Ramos (cell line): ENCODE measurements around the gene ICA1L.

Experiments used
- in situ Hi-C: fragments of 300-500 bp; cut with MboI; formaldehyde crosslinking; loops from one replicate; pipeline ENCODE4 v1.14.3; 2022; ENCODE audit warnings: low sequenced_read_pairs; ENCODE audit not compliant: unreplicated experiment

Gene ICA1L

GRCh38 chr2:202790676-202791075 is 80.9 kb downstream of the ICA1L start:
- in situ Hi-C loops, result no loop called here

GRCh38 chr2:202786842-202787241 is 84.7 kb downstream of the ICA1L start:
- in situ Hi-C loops, result no loop called here

- in situ Hi-C loops, result no loop called here
Observed at GRCh38 chr2:202782940-202783558, 88.5 kb downstream of the ICA1L start.

- in situ Hi-C loops, result no loop called here
Observed at GRCh38 chr2:202780514-202781021, 91.0 kb downstream of the ICA1L start.

GRCh38 chr2:202778217-202778616 is 93.3 kb downstream of the ICA1L start:
- in situ Hi-C loops, result no loop called here

- in situ Hi-C loops, result no loop called here
Observed at GRCh38 chr2:202774104-202774503, 97.5 kb downstream of the ICA1L start.

GRCh38 chr2:202773301-202773973 is 98.1 kb downstream of the ICA1L start:
- in situ Hi-C loops, result no loop called here

- in situ Hi-C loops, result no loop called here
Observed at GRCh38 chr2:202771741-202772460, 99.7 kb downstream of the ICA1L start.

GRCh38 chr2:202771336-202771735 is 100.2 kb downstream of the ICA1L start:
- in situ Hi-C loops, result no loop called here

- in situ Hi-C loops, result no loop called here
Observed at GRCh38 chr2:202769201-202769600, 102.4 kb downstream of the ICA1L start.

- in situ Hi-C loops, result no loop called here
Observed at GRCh38 chr2:202768273-202768672, 103.3 kb downstream of the ICA1L start.

- in situ Hi-C loops, result no loop called here
Observed at GRCh38 chr2:202765436-202765835, 106.1 kb downstream of the ICA1L start.

GRCh38 chr2:202764991-202765390 is 106.6 kb downstream of the ICA1L start:
- in situ Hi-C loops, result no loop called here

GRCh38 chr2:202763916-202764315 is 107.7 kb downstream of the ICA1L start:
- in situ Hi-C loops, result no loop called here

GRCh38 chr2:202762556-202762955 is 109.0 kb downstream of the ICA1L start:
- in situ Hi-C loops, result no loop called here

GRCh38 chr2:202760848-202761247 is 110.7 kb downstream of the ICA1L start:
- in situ Hi-C loops, result no loop called here

GRCh38 chr2:202758604-202759003 is 113.0 kb downstream of the ICA1L start:
- in situ Hi-C loops, result no loop called here

- in situ Hi-C loops, result no loop called here
Observed at GRCh38 chr2:202758128-202758527, 113.4 kb downstream of the ICA1L start.

GRCh38 chr2:202757339-202757738 is 114.2 kb downstream of the ICA1L start:
- in situ Hi-C loops, result no loop called here

- in situ Hi-C loops, result no loop called here
Observed at GRCh38 chr2:202756598-202756997, 115.0 kb downstream of the ICA1L start.

- in situ Hi-C loops, result no loop called here
Observed at GRCh38 chr2:202754936-202755335, 116.6 kb downstream of the ICA1L start.
